HG03378 (cell line): ENCODE data around the gene GRHL1.
"Not testable (repeated sequence)": the region's sequence is repeated elsewhere in the genome, so short reads cannot be mapped to it uniquely, and the experiment has no call there.

Experiments
- ATAC-seq: cut with Tn5 transposase; IDR thresholded peaks from one replicate; pipeline ENCODE4 v1.9.1; 2021; ENCODE audit warnings: mild to moderate bottlenecking, moderate library complexity; ENCODE audit not compliant: unreplicated experiment

Gene GRHL1

GRCh38 chr2:10019602-10020400, 68.3 kb downstream of the GRHL1 start:
- ATAC-seq: no peak

- ATAC-seq: no peak
Measured at GRCh38 chr2:10022041-10022421, 70.5 kb downstream of the GRHL1 start.

DNA sequence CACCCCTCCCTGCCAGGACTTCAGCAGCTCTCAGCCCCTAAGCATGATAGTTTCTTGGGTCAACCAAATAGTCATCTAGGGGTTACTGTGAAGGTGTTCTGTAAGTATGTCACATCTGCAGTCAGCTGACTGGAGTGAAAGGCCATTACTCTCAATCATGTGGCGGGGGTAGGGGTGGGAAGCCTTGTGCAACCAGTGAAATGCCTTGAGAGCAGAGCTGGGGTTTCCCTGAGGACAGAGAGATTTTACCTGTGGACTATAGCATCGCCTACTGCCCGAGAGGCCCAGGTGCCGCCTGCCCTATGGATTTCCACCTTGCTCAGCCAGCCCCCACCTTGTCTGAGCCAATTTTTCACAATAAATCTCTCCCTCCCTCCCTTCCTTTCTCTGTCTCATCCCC, 71.0 kb downstream of the GRHL1 start:
- ATAC-seq: no peak

DNA sequence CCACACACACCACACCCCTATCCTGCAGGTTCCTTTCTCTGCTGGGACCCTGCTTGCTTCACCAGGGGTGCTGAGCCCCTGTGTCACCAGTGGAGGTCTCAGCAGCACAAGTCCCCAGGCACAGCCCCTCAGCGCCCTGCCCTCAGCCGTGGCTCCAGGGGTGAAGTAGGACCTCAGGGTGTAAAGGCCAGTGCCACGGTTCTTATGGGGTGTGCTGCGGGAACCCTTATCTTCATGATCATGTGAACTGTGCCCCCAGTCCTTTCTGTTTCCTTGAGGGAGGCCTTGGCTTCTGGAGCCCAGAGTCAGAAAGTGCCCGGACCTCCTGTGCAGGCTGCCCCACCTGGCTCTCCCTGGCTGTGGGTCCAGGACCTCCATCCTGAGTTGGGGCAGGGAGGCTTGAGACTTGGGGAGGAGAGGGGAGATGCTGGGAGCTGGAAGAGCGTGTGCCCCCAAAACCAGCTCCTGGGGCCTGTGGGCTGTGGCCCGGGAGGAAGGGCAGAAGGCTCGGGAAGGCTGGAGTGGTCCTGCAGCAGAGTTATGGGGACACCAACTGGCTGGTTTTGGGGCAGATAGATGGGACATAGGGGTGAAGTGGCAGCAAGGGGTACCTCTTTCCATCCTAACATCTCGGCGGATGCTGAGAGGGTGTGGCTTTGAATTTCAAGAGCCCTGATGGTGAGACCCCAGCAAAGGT, 71.6 kb downstream of the GRHL1 start:
- no peak for ATAC-seq

DNA sequence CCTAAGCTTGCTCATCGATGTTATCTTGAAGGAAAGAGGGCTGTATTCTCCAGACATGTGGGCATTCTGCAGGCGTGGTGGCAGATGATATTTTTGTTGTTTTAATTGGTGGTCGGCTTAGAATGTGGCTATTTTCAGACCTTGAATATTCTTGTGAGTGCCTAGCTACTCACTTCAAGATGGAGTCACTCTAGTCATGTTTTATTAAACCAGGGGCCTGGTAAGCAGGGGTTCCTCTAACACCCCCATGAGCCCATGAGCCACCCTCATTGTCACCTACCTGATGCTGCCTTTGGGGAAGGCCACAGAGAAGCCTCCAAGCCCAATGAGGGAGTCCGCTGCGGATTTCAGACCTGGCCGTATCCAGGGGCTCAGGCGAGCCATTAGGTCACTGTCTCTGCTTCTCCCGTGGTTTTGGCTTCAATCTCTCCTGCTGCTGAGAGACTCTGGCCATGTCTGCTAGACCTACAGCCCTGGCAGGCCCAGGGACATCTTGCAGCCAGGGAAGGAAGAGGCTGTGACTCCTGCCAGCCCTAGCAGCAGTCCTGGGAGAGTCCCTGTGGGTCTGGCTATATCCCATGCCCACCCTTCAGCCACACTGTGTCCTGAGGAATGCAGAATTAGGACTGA, 75.6 kb downstream of the GRHL1 start:
- no peak for ATAC-seq

DNA sequence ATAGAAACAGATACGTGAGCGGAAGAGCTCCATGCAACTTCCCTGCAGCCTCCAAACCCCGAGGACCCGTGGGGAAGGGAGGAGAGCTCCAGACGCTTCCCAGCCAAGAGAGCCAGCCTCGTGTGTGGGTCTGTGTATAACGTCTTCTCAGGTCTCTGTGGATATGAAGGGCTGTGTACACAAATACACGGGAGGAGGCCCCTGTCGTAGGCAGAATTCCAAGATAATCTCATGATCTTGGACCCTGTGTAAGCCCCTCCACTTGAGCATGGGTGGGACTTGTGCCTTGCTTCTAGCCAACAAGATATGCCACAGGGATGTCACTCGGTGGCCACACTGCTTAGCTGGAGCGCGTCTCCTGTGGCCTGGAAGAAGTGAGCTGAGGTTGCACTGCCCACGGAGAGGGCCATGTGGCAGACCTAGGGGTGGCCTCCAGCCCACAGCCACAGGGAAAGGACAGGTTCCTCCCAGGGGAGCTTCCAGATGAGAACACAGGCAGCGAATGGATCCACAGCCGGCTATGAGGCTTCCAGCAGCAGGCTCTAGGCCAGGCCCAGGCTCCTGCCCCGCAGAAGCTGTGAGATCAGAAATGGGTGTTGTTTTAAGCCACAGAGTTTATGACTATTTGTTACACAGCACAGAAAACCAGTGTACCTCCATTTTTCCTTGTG, 76.3 kb downstream of the GRHL1 start:
- no peak for ATAC-seq

DNA sequence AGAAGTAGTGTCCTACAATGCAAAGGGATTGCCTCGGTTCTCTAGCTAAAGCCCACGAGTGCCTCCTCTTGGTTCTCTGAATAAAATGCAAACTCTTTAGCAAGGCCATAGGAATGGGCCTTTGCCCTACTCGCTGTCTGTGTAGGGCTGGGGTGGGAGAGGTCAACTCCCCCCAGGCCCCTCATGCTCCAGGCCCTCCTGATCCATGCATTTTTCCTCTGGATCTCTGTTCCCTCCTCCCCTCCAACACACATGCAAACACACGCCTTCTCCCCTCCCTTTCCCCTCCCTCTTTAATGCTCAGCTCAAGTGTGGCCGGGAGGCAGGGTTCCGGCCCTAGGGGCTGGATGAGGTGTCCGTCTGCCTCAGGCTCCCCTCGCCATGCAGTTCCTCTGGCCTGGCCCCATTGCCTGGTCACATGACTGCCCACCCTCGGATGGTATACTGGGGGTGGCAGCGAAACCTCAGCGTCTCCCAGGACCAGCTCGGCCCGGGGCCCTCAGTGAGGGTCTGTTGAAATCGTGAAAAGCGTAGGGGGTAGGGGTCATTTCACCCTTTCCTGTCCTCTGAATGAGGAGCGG, 77.0 kb downstream of the GRHL1 start:
- no peak for ATAC-seq

DNA sequence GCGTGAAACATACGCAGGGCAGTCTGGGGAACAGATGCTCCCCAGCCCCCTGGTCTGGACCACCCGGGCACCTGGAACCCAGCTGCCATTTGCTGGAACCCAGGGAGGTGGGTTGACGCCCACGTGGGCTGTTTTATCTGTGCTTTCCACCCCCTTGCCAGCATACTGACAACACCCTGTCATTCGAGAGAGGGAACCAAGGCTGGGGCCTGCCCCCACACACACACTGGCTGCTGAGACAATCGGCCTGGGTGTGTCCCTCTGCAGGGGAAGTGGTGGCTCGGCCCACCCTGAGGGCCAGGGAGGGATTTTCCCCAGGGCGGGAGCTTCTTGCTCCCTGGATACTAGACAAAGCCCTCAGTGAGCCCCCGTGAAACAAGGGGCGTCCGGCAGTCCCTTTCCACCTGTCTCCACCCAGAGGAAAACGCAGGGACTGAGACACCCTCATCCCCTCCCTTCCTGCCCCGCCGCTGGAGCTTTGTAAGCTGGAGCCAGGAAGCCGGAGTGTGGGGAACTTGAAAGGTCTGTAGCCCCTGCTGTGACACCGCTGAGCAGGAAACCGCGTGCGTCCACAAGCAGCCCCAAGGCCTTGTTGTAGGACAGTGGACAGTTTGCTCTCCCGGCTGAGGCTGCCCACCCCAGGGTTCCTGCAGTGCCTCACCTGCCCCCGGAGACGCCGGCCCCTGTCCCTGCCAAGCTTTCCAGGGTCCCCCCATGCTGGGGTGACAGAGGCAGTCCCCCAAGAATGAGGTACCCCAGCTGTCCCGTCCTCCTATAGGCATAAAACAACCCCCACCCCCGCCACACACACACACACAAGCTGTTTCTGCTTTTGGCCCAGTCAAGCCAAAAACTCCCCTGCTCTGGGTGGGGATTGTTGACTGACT, 77.7 kb downstream of the GRHL1 start:
- no peak for ATAC-seq

- ATAC-seq: no peak
Measured at GRCh38 chr2:10029875-10030223, 78.4 kb downstream of the GRHL1 start.

GRCh38 chr2:10030311-10030736, 78.8 kb downstream of the GRHL1 start:
- no peak for ATAC-seq

GRCh38 chr2:10030798-10031197, 79.3 kb downstream of the GRHL1 start:
- ATAC-seq: not testable (repeated sequence)

DNA sequence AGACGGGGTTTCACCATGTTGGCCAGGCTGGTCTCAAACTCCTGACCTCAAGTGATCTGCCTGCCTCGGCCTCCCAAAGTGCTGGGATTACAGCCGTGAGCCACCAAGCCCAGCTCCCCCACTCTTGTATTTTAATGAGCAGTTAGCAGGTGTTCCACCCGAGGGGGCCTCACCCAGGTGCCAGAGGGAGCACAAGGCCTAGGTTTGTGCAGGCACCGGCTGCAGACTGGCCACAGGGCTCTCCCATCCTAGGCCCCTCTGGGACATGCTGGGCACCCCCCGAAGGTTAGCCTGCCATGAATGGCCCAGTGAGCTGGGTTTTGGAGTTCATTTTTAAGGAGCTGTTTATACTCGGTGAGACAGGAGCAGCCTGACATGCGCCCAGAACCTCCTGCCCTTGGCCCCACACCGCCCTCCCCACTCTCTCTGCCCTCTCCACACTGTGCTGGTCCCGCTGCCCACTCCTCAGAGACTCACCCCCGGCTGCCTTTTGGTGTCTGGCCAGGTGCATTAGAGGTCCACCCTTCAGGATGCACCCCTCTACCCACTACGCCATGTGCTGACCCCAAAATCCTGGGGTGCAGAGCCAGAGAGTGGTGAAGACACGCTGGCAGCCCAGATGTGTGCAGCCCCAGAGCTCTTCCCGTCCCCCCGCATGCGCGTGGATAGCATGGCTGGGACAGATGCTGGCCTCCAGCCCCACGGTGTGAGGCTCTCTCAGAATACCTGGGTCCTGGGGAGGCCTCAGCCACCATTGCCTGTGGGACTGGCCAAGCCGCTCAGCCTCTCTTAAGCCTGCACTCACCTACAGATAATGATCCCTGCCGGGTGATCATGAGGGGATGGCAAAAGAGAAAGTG, 80.6 kb downstream of the GRHL1 start:
- ATAC-seq: no peak

DNA sequence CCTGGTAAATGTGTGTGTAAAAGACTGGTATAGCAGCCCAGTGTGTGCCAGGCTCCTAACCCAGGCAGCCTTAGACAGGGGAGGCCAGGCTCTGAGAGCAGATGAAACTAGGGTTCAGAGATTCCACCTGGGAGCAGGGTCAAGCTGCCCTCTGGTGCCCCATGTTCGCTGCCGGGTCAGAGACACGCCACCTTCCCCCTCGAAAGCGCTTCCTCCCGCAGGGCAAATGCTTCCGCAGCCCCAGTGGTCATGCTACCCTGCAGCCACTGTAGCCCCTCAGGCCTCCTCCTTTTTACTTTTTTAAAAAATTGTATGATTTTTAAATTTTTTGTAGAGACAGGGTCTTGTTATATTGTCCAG, 81.2 kb downstream of the GRHL1 start:
- ATAC-seq: no peak

GRCh38 chr2:10033251-10034006, 81.9 kb downstream of the GRHL1 start:
- ATAC-seq: no peak

GRCh38 chr2:10034333-10035052, 83.0 kb downstream of the GRHL1 start:
- ATAC-seq: no peak

- ATAC-seq: no peak
Measured at GRCh38 chr2:10035053-10035422, 83.5 kb downstream of the GRHL1 start.

DNA sequence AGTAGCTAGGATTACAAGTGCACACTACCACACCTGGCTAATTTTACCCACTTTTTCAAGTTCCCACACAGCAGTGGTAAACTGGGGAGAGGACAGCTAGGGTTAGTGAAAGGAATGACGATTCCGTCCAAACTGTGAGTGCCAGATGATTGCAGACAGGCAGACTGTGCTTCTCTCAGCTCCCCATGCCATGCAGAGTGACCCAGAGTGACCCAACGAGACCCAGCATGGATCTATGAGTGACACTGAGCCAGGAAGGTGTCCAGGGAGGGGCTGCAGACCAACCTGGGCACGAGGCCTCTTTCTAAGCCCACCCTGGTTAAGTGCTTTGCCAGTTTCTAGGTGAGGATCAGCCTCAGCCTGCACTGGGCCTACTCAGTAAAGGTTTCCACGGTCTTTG, 84.1 kb downstream of the GRHL1 start:
- no peak for ATAC-seq
